ENCODE measurements around the gene UGT1A5.

The UGT1A5 gene

DNA sequence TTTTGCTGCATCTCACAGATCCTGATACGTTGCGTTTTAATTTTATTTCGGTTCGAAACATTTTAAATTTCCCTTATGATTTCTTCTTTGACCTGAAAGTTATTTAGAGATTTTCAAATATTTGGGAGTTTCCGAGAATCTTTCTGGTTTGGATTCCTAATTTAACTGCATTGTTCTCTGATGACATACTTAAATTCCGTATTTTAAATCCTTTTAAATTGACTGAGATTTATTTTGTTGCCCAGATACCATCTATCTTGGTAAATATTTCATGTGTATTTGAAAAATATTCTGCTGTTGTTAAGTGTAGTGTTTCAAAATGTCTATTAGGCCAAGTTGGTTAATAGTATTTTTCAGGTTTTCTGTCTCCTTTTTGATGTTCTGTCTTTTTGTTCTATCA, 103.2 kb downstream of the UGT1A5 start:
- H3K4me3 ChIP-seq (ENCODE audit: low read depth, low read length), result no peak overlapping the region
- no peak for DNase-seq (ENCODE audit: low read depth)
- TF ChIP-seq, protein P1, sequence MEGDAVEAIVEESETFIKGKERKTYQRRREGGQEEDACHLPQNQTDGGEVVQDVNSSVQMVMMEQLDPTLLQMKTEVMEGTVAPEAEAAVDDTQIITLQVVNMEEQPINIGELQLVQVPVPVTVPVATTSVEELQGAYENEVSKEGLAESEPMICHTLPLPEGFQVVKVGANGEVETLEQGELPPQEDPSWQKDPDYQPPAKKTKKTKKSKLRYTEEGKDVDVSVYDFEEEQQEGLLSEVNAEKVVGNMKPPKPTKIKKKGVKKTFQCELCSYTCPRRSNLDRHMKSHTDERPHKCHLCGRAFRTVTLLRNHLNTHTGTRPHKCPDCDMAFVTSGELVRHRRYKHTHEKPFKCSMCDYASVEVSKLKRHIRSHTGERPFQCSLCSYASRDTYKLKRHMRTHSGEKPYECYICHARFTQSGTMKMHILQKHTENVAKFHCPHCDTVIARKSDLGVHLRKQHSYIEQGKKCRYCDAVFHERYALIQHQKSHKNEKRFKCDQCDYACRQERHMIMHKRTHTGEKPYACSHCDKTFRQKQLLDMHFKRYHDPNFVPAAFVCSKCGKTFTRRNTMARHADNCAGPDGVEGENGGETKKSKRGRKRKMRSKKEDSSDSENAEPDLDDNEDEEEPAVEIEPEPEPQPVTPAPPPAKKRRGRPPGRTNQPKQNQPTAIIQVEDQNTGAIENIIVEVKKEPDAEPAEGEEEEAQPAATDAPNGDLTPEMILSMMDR (IDR thresholded peaks at IDR 0.05; ENCODE audit: low read depth, low read length, missing control alignments), result no peak

DNA sequence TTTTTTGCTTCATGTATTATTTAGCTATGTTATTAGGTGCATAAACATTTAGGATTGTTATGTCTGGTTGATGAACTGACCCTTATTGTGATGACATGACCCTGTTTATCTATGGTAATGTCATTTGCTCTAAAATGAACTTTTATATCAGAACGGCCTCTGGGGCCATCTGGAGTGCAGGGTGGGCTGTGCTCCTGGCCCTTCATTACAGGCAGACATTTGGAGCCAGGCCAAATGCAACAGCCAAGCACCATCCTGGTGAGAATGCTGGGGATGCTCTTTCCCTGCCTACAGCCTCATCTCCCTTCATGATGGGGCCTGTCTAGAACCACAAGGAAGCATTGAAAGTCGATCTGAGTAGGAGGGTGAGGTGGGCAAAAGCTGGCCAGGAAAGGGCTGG, 103.6 kb downstream of the UGT1A5 start:
- DNase-seq (ENCODE audit: low read depth), result no peak
- TF ChIP-seq, protein P1 (IDR thresholded peaks at IDR 0.05; ENCODE audit: low read depth, low read length, missing control alignments), result no peak
- no peak overlapping the region for H3K4me3 ChIP-seq (ENCODE audit: low read depth, low read length)

DNA sequence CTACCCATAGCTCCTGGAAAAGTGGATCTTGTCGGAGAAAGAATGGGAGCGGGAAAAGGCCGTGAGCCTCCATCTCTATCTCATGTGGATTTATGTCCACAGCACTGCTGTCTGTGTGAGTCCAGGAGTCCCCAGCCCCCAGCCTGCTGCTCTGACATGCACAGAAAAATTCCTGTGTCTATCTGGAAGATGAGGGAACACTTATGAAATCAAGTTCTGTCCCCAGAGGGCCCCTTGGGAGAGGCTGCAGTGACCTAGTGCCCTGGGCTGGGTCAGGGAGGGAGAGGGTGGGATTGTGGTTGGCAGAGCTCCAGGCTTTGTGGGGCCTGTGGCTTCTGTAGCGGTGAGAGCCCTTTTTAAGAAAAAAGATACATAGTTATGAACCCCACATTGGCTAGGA, 104.1 kb downstream of the UGT1A5 start:
- no peak for DNase-seq (ENCODE audit: low read depth)
- TF ChIP-seq, protein P1 (IDR thresholded peaks at IDR 0.05; ENCODE audit: low read depth, low read length, missing control alignments), result no peak
- no peak overlapping the region for H3K4me3 ChIP-seq (ENCODE audit: low read depth, low read length)

DNA sequence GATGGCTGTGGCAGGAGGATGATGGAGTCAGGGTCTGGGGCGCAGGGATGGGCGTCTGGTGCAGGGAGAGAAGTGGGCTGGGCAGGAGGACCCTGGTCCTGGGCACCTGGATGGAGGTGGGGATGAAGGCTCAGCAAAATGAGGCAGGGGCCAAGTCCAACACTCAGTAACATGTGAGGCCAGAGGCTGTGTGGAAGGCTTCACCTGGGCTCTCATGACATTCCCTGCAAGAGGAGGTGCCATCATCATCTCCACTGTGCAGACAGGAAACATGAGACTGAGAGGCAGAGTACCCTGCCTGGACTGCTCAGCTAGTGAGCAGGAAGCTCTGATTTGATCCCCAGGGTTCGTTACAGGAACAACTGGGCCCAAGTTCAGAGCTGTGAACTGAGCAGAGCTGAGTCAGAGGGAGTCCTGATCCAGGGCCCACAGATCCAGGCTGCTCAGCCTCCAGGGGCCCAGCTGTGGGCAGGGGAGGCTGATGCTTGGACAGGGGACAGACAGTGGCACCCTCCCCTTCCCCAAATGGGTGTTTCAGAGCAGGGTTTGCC, 104.7 kb downstream of the UGT1A5 start:
- DNase-seq (ENCODE audit: low read depth), result no peak
- H3K4me3 ChIP-seq (ENCODE audit: low read depth, low read length), result no peak overlapping the region
- TF ChIP-seq, protein P1 (IDR thresholded peaks at IDR 0.05; ENCODE audit: low read depth, low read length, missing control alignments), result no peak

DNA sequence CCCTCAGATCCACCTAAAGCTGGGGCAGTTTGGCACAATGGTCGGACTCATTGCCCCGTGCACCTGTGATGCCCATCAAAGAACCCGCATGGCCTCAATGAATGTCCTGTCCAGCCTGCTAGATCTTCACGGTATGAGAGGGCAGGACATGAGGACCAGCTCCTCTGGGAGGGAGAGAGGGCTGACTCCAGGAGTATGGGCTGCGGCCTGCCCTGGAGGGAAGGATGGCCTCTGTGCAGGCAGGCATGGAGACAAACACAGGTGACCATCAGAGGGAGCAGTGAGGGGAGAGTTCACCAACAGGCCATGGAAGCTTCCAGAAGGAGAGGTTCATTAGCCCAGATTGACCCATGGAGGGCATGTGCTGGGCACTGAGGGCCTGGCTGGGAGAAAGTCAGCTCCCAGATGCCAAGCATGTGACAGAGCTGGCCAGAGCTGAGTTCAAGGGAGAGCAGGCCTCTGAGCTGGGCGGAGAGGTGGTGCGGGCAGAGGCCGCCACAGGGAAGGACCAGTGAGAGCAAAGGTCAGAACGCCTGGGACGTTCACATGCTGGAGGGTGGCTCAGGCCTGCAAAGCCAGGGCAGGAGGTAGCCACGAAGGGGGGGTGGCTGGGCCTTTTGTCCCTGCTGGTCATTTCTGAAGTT, 105.4 kb downstream of the UGT1A5 start:
- no peak for DNase-seq (ENCODE audit: low read depth)
- no peak overlapping the region for H3K4me3 ChIP-seq (ENCODE audit: low read depth, low read length)
- TF ChIP-seq, protein P1 (IDR thresholded peaks at IDR 0.05; ENCODE audit: low read depth, low read length, missing control alignments), result no peak

DNA sequence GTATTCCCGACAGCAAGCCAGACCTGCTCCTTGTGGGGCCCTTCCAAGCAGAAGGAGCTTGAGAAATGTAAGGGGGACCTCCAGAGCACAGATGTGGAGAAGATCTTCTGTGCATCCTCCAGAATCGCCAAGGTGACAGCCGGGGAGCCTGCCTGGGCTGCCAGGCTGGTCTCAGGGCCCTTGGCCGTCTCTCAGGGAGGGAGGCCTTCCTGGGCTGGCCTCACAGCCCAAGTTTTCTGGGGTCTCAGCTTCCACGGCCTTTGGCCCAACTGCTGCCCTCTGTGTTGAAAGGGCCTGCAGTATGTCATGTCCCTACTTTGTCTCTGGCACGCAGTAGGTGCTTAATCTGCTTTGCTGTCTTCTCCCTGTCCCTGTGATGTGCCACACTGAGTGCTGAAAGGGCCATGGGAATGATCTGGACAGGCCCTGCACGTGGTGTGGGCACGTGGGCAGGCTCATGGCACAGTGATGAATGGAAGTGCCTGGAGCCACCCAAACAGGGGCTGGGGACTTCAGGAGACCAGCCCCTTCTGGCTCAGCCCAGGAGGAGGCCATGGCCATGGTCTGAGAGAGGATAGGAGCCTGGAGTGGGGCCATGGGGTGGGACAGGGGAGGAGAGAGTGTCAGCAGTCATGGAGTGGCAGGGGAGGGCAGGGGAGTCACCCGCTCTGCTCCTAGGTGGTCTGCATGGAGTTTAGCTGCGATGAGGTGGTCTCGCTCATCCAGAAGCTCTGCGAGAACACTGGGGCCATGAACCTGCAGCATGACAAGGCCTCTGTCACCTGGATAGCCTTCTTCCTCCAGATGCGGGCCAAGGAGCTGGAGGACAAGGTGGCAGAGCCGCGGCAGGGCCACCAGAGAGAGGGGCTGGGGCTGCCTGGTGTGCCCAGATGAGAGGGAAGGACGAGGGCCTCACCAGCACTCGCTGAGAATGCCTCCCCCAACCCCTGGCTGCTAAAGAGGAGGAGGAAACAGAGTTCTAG, 106.2 kb downstream of the UGT1A5 start:
- H3K4me3 ChIP-seq (ENCODE audit: low read depth, low read length), result no peak overlapping the region
- TF ChIP-seq, protein P1 (IDR thresholded peaks at IDR 0.05; ENCODE audit: low read depth, low read length, missing control alignments), result no peak

More for the DNA sequence above, 106.2 kb downstream of the UGT1A5 start:
- DNase-seq (ENCODE audit: low read depth), result no peak

Data from GM12864 (cell line).